H9 (cell line): ENCODE measurements around the gene MTMR4. TPM values are rescaled to one million over a fixed set of nuclear protein-coding genes. Genes with fewer than 3 reads are reported as not detected.

Experiments used
- DNase-seq: peaks from one replicate; pipeline ENCODE4 v3.0.0-alpha.2; 2017
- H2AFZ ChIP-seq: one replicate; pipeline ENCODE4 v1.6.1; 2013; ENCODE audit warnings: mild to moderate bottlenecking, low read length, control low read depth, moderate library complexity
- H2AK5ac ChIP-seq: 2 replicates; pipeline ENCODE4 v1.6.1; 2013; ENCODE audit warnings: low read length, control low read depth, mixed read lengths; ENCODE audit not compliant: insufficient read length
- H2BK120ac ChIP-seq: one replicate; pipeline ENCODE4 v1.6.1; 2013; ENCODE audit warnings: low read depth, mild to moderate bottlenecking, low read length, control low read depth, inconsistent platforms; ENCODE audit not compliant: poor library complexity, severe bottlenecking
- H2BK12ac ChIP-seq: 2 replicates; pipeline ENCODE4 v1.6.1; 2013; ENCODE audit warnings: low read length, control low read depth, mixed read lengths, low read depth; ENCODE audit not compliant: insufficient read length
- H2BK15ac ChIP-seq: 2 replicates; pipeline ENCODE4 v1.6.1; 2013; ENCODE audit warnings: low read depth, low read length, control low read depth
- H2BK20ac ChIP-seq: one replicate; pipeline ENCODE4 v1.6.1; 2013; ENCODE audit warnings: low read depth, mild to moderate bottlenecking, low read length, control low read depth, inconsistent platforms; ENCODE audit not compliant: poor library complexity, severe bottlenecking
- H2BK5ac ChIP-seq: 2 replicates; pipeline ENCODE4 v1.6.1; 2013; ENCODE audit warnings: low read length, control low read depth, mixed read lengths; ENCODE audit not compliant: insufficient read length
- H3K14ac ChIP-seq: 2 replicates; pipeline ENCODE4 v1.6.1; 2013; ENCODE audit warnings: low read length, control low read depth; ENCODE audit not compliant: insufficient read depth
- H3K18ac ChIP-seq: 2 replicates; pipeline ENCODE4 v1.6.1; 2013; ENCODE audit warnings: low read depth, mild to moderate bottlenecking, mixed read lengths, low read length, control low read depth; ENCODE audit not compliant: insufficient read length
- H3K23ac ChIP-seq: 2 replicates; pipeline ENCODE4 v1.6.1; 2013; ENCODE audit warnings: low read length, control low read depth, mixed read lengths, low read depth; ENCODE audit not compliant: insufficient read length
- H3K23me2 ChIP-seq: 2 replicates; pipeline ENCODE4 v1.6.1; 2013; ENCODE audit warnings: low read depth, mild to moderate bottlenecking, mixed read lengths, low read length, control low read depth; ENCODE audit not compliant: insufficient read length, poor library complexity, severe bottlenecking
- H3K27ac ChIP-seq: 2 replicates; pipeline ENCODE4 v1.5.1; 2013; ENCODE audit warnings: low read length, control low read depth, mixed read lengths, low read depth; ENCODE audit not compliant: insufficient read length
- H3K27me3 ChIP-seq: 2 replicates; pipeline ENCODE4 v1.6.1; 2013; ENCODE audit warnings: low read length, control low read depth, inconsistent platforms; ENCODE audit not compliant: insufficient read depth
- H3K4ac ChIP-seq: 2 replicates; pipeline ENCODE4 v1.6.1; 2013; ENCODE audit warnings: low read depth, mild to moderate bottlenecking, control low read depth, inconsistent platforms, low read length, moderate library complexity
- H3K4me1 ChIP-seq: 2 replicates; pipeline ENCODE4 v1.6.1; 2013; ENCODE audit warnings: low read length, control low read depth, inconsistent platforms; ENCODE audit not compliant: insufficient read depth
- H3K4me2 ChIP-seq: 2 replicates; pipeline ENCODE4 v1.6.1; 2013; ENCODE audit warnings: low read length, control low read depth, mixed read lengths; ENCODE audit not compliant: insufficient read length, insufficient read depth
- H3K56ac ChIP-seq: 2 replicates; pipeline ENCODE4 v1.6.1; 2013; ENCODE audit warnings: low read depth, mild to moderate bottlenecking, mixed read lengths, low read length, control low read depth; ENCODE audit not compliant: insufficient read length
- H3K79me1 ChIP-seq: 2 replicates; pipeline ENCODE4 v1.6.1; 2013; ENCODE audit warnings: low read depth, mild to moderate bottlenecking, moderate library complexity, low read length, control low read depth, inconsistent platforms; ENCODE audit not compliant: insufficient read depth, poor library complexity, severe bottlenecking
- H3K79me2 ChIP-seq: 2 replicates; pipeline ENCODE4 v1.6.1; 2013; ENCODE audit warnings: low read length, control low read depth, inconsistent platforms; ENCODE audit not compliant: insufficient read depth
- H3K9ac ChIP-seq: 2 replicates; pipeline ENCODE4 v1.6.1; 2013; ENCODE audit warnings: low read length, control low read depth, mixed read lengths; ENCODE audit not compliant: insufficient read length; ENCODE audit errors: extremely low read depth
- H3K9me3 ChIP-seq: one replicate; pipeline ENCODE4 v1.6.1; 2013; ENCODE audit warnings: low read depth, low read length, inconsistent platforms; ENCODE audit not compliant: control insufficient read depth
- H3T11ph ChIP-seq: one replicate; pipeline ENCODE4 v1.6.1; 2013; ENCODE audit warnings: mild to moderate bottlenecking, low read length, control low read depth, inconsistent platforms
- H4K20me1 ChIP-seq: one replicate; pipeline ENCODE4 v1.6.1; 2013; ENCODE audit not compliant: control insufficient read depth, insufficient read length, insufficient read depth
- H4K5ac ChIP-seq: 2 replicates; pipeline ENCODE4 v1.6.1; 2013; ENCODE audit warnings: low read depth, mild to moderate bottlenecking, mixed read lengths, low read length, control low read depth; ENCODE audit not compliant: insufficient read length
- H4K8ac ChIP-seq: replicated peaks from 2 replicates; pipeline ENCODE4 v1.6.1; 2013; ENCODE audit warnings: low read length, control low read depth, mixed read lengths, low read depth; ENCODE audit not compliant: insufficient read length
- H4K91ac ChIP-seq: 2 replicates; pipeline ENCODE4 v1.6.1; 2013; ENCODE audit warnings: low read depth, mild to moderate bottlenecking, moderate library complexity, mixed read lengths, low read length, control low read depth; ENCODE audit not compliant: insufficient read length
- H3K27ac Mint-ChIP-seq, 3 experiments: 2 replicates in 2 of 3; 3 replicates in 1 of 3; pipeline ENCODE4 v1.8.0; 2020 to 2021; ENCODE audit warnings: mixed read lengths in 3 of 3, mild to moderate bottlenecking in 1 of 3, moderate library complexity in 1 of 3
- H3K27me3 Mint-ChIP-seq: 2 replicates; pipeline ENCODE4 v1.8.0; 2021; ENCODE audit warnings: low read depth, mild to moderate bottlenecking, moderate library complexity, mixed read lengths
- H3K36me3 Mint-ChIP-seq, 3 experiments: 2 replicates in 2 of 3; 3 replicates in 1 of 3; pipeline ENCODE4 v1.8.0; 2020 to 2021; ENCODE audit warnings: low read depth in 3 of 3, mixed read lengths in 3 of 3; ENCODE audit not compliant: insufficient read depth in 1 of 3
- H3K4me1 Mint-ChIP-seq, 2 experiments: 2 replicates each; pipeline ENCODE4 v1.8.0; 2020; ENCODE audit warnings: mixed read lengths in 2 of 2
- H3K4me3 Mint-ChIP-seq, 2 experiments: 2 replicates in 1 of 2; 3 replicates in 1 of 2; pipeline ENCODE4 v1.8.0; 2020 to 2021; ENCODE audit warnings: mild to moderate bottlenecking in 2 of 2, mixed read lengths in 2 of 2, moderate library complexity in 1 of 2
- H3K9me3 Mint-ChIP-seq, 2 experiments: 2 replicates in 1 of 2; 3 replicates in 1 of 2; pipeline ENCODE4 v1.8.0; 2020; ENCODE audit warnings: mild to moderate bottlenecking in 2 of 2, mixed read lengths in 2 of 2, moderate library complexity in 1 of 2
- CTCF ChIP-seq: fragments of 200-600 bp; sonication (generic); conservative IDR thresholded peaks from 3 replicates; pipeline ENCODE4 v1.8.0; 2021; ENCODE audit warnings: antibody characterized with exemption, mild to moderate bottlenecking
- WGBS: extraction: QIAGEN DNeasy Blood & Tissue Kit; methylation state at CpG from one replicate; pipeline ENCODE4 v1.1.7; 2013; ENCODE audit warnings: missing lambda C conversion rate, low lambda C conversion rate, mixed read lengths; ENCODE audit not compliant: insufficient read length; ENCODE audit errors: extremely low coverage; 5-methylcytosine and 5-hydroxymethylcytosine counted together
- long read RNA-seq: library from polyadenylated mRNA; unstranded; transcript quantifications from one replicate; pipeline ENCODE4 v2.0.0, GENCODE V29; 2020
- total RNA-seq: library from RNA; stranded (reverse); gene quantifications from 2 replicates; pipeline ENCODE4 v1.2.1, GENCODE V29; 2021

Gene MTMR4
- 20.7 and 31.2 TPM in 2 replicates for total RNA-seq
- long read RNA-seq, full-length matches to known transcripts, result 2 of 17 reads
- long read RNA-seq, partial matches to known transcripts, result 12 of 17 reads
- long read RNA-seq, other reads (novel, unspliced or antisense), result 3 of 17 reads

- Histone ChIP-seq H3K9me3 (no peaks in the 10 kb centered on the region), H2BK20ac (no peak within 1 kb of the TSS), H2BK12ac (no peak within 1 kb of the TSS), H3K4ac (no peak within 1 kb of the TSS), H3K18ac (peak within 1 kb of the TSS; percentile 36), H3K79me2 (no peaks in the 10 kb centered on the region), H3K79me1 (no peaks in the 10 kb centered on the region), H4K5ac (no peak within 1 kb of the TSS), H3K56ac (no peak within 1 kb of the TSS), H4K91ac (no peak within 1 kb of the TSS), H3K27ac (no peak within 1 kb of the TSS), H3K4me2 (peak within 1 kb of the TSS; percentile 88), H4K8ac (no peak within 1 kb of the TSS), H3K4me1 (peaks cover 3% of the 10 kb centered on the region; the same call in 1 of the 2 replicates), H3K27me3 (no peaks in the 10 kb centered on the region), H3K23ac (no peak within 1 kb of the TSS), H3K9ac (peak within 1 kb of the TSS; percentile 53), H2AFZ (no peak within 1 kb of the TSS), H3T11ph (no peak within 1 kb of the TSS), H2BK120ac (no peak within 1 kb of the TSS), H3K23me2 (peaks cover 12% of the 10 kb centered on the region), H2BK5ac (no peak within 1 kb of the TSS), H2AK5ac (no peak within 1 kb of the TSS), H4K20me1 (no peaks in the 10 kb centered on the region), H2BK15ac (no peak within 1 kb of the TSS), H3K14ac (peak within 1 kb of the TSS; percentile 73; the same call in 1 of the 2 replicates)
- peaks cover 28 to 38% of the 10 kb centered on the region in 2 experiments for H3K4me1 Mint-ChIP-seq
- peak; percentile 97 for DNase-seq
- WGBS, result no CpG with 5 or more reads among the region's 64 CpGs
- peak within 1 kb of the TSS; percentile 89 to 98 (median 96) for H3K27ac Mint-ChIP-seq
- peak within 1 kb of the TSS; percentile 90 to 95 for H3K4me3 Mint-ChIP-seq
- no peaks in the 10 kb centered on the region for H3K27me3 Mint-ChIP-seq
- no peak for TF ChIP-seq CTCF
- H3K9me3 Mint-ChIP-seq, result no peaks in the 10 kb centered on the region; a peak in 2 of 5 replicates
- peaks cover 18 to 38% (median 35%) of the 10 kb centered on the region in 3 experiments; a peak in 6 of 7 replicates for H3K36me3 Mint-ChIP-seq
These were observed at the start of gene MTMR4 for GRCh38 chr17:58513965-58514769. TSS of gene MTMR4 (minus strand) at chr17:58514638. CDS start at chr17:58514407, 231 bp downstream.
